ENCODE results near the gene NECAB3. TPM values are rescaled to one million over a fixed set of nuclear protein-coding genes. Genes with fewer than 3 reads are reported as not detected.

Gene NECAB3
- total and polyA plus RNA-seq, 9 donors = 23.0 to 31.6 (median 27.8) TPM

DNA sequence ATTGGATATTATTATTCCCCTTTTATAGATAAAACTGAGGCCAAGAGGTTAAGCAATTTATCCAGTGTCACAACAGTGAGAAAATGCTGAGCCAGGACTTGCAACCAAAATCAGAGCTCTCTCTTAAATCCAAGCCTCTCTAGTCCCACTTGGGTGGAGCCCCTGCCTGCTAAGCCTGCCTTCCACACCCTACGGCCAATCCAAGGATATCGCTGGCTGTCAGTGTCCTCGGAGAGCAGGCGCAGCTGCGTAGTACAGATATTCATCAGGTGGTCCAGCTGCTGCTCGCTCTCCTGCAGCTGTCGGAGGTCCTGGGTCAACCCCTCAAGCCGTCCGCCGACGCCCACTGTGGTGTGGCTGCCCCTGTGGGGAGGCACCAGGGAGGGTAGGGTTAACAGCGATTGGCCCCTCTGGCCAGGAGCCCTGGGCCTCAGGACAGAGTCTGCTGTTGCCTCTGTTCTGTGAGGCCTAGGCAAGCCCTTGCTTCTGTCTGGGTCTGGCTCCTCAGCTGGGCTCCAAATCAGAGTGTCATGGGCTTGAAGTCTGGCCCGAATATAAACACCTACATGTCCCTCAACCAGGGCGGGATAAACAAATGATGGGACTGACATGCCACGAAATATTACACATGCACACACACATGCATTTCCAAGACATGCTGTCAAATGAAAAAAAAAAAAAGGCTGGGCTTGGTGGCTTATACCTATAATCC is 3.9 kb upstream of the NECAB3 start:
- H3K4me3 ChIP-seq (ENCODE audit: low read length) = no peak overlapping the region
- H3K36me3 ChIP-seq (ENCODE audit: control insufficient read depth, insufficient read depth, low read length) = peaks cover 17% of the 10 kb centered on the region
- WGBS (ENCODE audit: insufficient coverage) = 30% methylated on average over 11 of the region's 15 CpGs
- peaks cover 51% of the 10 kb centered on the region for H3K4me1 ChIP-seq (ENCODE audit: control insufficient read depth, insufficient read depth, low read length)
- H3K27ac ChIP-seq (ENCODE audit: low read length) = peak overlapping the region; percentile 72
- no peaks in the 10 kb centered on the region for H3K9me3 ChIP-seq (replicated peaks; ENCODE audit: control insufficient read depth, low read depth, low read length)
- H3K27me3 ChIP-seq (ENCODE audit: control insufficient read depth, insufficient read depth, low read length) = no peaks in the 10 kb centered on the region
- peak; percentile 93 for DNase-seq

DNA sequence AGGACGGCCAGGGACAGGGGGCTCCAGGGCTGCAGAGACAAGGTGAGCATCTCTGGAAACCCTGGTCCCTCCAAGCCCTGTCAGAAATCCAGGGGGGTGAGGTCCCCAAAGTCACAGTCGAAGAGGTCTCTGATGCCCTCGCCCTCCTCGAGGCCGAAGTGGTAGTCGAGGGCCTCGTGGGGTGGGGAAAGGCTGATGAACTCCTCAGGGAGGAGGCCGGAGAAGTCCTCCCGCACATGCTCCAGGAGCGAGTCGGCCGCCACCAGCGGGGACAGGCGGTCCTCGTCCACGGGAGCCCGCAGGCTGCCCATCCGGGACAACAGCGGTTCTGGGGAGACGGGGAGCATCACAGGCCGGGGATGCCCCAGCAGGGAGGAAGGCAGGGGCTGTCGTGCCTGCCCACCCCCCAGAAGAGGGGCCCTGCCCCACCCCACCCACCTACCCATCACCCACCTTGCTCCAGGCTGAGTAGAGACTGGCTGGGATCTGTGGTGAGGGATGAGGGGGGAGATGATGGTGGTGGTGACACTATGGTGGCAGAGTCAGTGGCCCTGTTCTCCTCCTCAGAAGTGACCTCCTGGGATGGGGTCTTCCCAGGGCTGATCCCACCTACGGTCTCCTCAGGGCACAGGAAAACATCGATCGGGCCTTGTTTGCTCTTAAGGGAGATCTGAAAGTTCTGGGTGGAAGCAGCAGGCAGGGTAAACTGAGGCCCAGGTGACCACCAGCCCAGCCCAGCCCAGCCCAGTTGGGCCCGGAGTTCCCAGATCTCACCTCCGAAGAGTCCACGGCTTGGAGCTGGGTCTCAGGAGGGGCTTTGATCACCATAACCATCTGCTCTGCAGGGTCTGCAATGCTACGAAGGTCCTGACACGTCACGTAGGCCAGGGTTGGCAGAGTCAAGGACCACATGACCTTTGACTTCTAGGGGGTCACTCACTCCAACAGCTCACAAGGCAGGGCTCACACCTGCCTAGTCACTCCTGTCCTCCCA is 2.7 kb upstream of the NECAB3 start:
- DNase-seq = no peak
- no peaks in the 10 kb centered on the region for H3K27me3 ChIP-seq (ENCODE audit: control insufficient read depth, insufficient read depth, low read length)
- peaks cover 63% of the 10 kb centered on the region for H3K4me1 ChIP-seq (ENCODE audit: control insufficient read depth, insufficient read depth, low read length)
- H3K27ac ChIP-seq (ENCODE audit: low read length) = no peak overlapping the region
- H3K9me3 ChIP-seq (replicated peaks; ENCODE audit: control insufficient read depth, low read depth, low read length) = no peaks in the 10 kb centered on the region
- no peak overlapping the region for H3K4me3 ChIP-seq (ENCODE audit: low read length)
- 91% methylated on average over 22 of the region's 31 CpGs for WGBS (ENCODE audit: insufficient coverage)
- H3K36me3 ChIP-seq (ENCODE audit: control insufficient read depth, insufficient read depth, low read length) = peaks cover 13% of the 10 kb centered on the region

DNA sequence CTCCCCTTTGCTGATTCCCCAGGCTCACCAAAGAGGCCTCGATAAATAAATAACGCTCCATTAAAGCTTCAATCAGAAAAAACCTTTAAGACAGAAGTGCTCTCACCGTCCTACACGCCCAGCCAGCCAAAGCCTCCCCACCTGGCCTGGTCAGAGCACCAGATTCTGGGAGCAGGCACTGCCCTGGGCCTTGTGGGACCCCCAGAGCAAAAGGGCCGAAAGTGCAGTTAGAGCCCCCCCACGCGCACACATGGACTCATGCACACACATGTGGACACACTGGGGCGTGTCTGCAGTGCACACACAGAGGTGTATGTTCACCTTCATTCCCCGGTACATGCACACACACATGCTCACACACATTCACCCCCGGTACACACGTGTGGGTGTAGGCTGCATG is 1.9 kb upstream of the NECAB3 start:
- no peak for DNase-seq
- Histone ChIP-seq H3K4me3 (ENCODE audit: low read length) (no peak overlapping the region), H3K9me3 (replicated peaks; ENCODE audit: control insufficient read depth, low read depth, low read length) (no peaks in the 10 kb centered on the region), H3K27ac (ENCODE audit: low read length) (peak overlapping the region; percentile 88), H3K27me3 (ENCODE audit: control insufficient read depth, insufficient read depth, low read length) (no peaks in the 10 kb centered on the region), H3K36me3 (ENCODE audit: control insufficient read depth, insufficient read depth, low read length) (peaks cover 21% of the 10 kb centered on the region), H3K4me1 (ENCODE audit: control insufficient read depth, insufficient read depth, low read length) (peaks cover 67% of the 10 kb centered on the region)
- WGBS (ENCODE audit: insufficient coverage) = 83% methylated on average over 9 of the region's 11 CpGs

DNA sequence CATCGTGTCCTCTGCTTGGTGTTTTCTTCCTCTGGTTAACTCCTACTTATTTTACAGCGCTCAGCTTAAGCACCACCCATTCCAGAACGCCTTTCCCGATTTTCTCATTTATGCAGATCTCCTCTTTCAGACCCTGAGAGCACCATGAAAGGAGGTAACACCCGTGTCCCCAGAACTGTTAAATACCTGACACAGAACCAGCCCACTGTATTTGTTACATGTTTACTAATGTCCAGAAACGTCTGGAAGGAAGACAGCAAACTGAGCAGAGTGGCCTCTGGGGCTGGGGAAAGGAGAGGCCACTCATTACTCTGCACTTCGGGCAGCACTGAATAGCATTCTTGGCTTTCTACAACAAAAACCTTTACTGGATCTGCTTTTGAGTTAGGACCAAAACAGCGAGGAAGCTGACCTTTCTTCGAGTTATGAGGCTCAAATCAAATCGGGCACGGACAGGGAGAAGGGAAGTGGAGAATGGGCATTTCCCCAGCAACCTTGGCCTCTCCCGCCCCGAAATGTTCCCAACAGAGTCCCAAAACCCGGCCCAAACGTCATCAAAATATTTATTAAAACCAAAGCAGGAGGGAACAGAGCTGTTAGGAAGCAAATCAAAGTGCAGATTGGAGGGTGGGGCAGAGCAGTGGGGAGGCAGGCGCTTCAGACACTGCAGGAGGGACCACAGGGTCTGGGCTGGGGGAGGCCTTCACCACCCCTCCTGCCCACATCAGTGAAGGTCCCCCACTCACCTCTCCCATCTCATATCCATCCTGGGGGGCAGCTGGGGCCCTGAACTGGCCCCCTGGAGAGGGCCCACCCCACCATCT is 1.1 kb upstream of the NECAB3 start:
- peak; percentile 64 for DNase-seq

DNA sequence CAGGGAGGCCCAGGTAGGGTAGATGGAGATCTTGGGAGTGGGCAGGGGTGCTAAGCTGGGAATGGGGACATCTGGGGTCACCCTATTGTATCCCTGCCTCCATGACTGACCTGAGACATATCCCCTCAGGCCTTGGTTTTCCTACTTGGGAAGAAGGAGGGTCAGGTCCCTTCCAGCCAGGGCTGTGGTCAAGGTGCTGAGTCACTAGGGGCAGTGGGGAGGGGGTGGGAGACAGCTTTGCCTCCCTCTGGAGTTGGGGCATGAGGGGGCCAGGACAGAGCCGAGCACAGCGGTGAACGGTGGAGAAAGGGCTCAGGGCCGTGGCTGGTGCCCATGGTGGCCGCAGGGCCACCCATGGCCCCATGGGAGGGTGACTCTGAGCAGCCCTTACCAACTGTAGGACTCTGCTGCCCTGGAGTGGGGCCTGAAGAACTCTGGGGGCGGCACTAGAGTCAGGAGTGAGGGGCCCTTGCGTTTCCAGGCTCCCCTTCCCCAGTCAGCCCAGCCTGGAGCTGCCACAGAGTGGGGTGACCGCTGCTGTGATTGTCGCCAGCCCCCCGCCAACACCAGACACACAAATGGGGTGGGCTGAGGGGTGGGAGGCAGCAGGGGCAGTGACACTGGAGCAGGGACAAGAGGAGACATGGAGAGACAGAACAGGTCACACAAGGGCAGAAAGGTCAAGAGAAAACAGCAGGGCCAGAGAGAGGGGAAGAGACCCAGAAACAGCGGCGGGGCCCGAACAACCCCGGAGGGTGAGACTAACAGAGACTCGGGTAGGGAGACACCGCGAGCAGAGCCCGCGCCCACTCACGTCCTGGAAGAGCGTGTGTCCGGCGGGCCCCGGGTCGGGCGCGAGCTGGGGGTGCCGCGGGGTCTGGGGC is 576 bp downstream of the NECAB3 start:
- peaks cover 67% of the 10 kb centered on the region for H3K4me1 ChIP-seq (ENCODE audit: control insufficient read depth, insufficient read depth, low read length)
- no peaks in the 10 kb centered on the region for H3K9me3 ChIP-seq (replicated peaks; ENCODE audit: control insufficient read depth, low read depth, low read length)
- H3K36me3 ChIP-seq (ENCODE audit: control insufficient read depth, insufficient read depth, low read length) = peaks cover 34% of the 10 kb centered on the region
- peak overlapping the region; percentile 25 for H3K27ac ChIP-seq (ENCODE audit: low read length)
- H3K27me3 ChIP-seq (ENCODE audit: control insufficient read depth, insufficient read depth, low read length) = no peaks in the 10 kb centered on the region
- DNase-seq = no peak
- peak overlapping the region; percentile 71 for H3K4me3 ChIP-seq (ENCODE audit: low read length)
- 11% methylated on average over 23 of the region's 29 CpGs for WGBS (ENCODE audit: insufficient coverage)

More for the DNA sequence above, 1.1 kb upstream of the NECAB3 start:
- Histone ChIP-seq H3K4me1 (ENCODE audit: control insufficient read depth, insufficient read depth, low read length) (peaks cover 67% of the 10 kb centered on the region), H3K36me3 (ENCODE audit: control insufficient read depth, insufficient read depth, low read length) (peaks cover 27% of the 10 kb centered on the region), H3K9me3 (replicated peaks; ENCODE audit: control insufficient read depth, low read depth, low read length) (no peaks in the 10 kb centered on the region), H3K27me3 (ENCODE audit: control insufficient read depth, insufficient read depth, low read length) (no peaks in the 10 kb centered on the region), H3K4me3 (ENCODE audit: low read length) (peak overlapping the region; percentile 59), H3K27ac (ENCODE audit: low read length) (peak overlapping the region; percentile 88)
- WGBS (ENCODE audit: insufficient coverage) = 13% methylated on average over 3 of the region's 16 CpGs

DNA sequence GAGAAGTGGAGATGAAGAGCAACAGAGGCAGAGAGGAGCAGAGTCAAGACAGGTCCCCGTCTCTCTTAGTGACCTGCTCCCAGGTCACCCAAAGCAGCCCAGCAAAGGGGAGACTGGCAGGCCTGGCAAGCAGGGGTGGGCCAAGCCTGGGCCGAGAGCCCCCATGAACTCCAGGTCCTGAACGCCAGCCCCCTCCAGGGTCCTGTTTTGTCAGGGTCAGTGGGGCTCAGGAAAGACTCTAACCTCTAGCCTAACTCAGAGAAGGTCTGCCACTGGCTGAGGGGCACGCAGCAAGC is 1.2 kb downstream of the NECAB3 start:
- 75% methylated on average over 2 of the region's 4 CpGs for whole genome bisulfite sequencing (ENCODE audit: insufficient coverage)
- peaks cover 65% of the 10 kb centered on the region for H3K4me1 ChIP-seq (ENCODE audit: control insufficient read depth, insufficient read depth, low read length)
- peak overlapping the region; percentile 71 for H3K4me3 ChIP-seq (ENCODE audit: low read length)
- H3K36me3 ChIP-seq (ENCODE audit: control insufficient read depth, insufficient read depth, low read length) = peaks cover 38% of the 10 kb centered on the region
- no peak overlapping the region for H3K27ac ChIP-seq (ENCODE audit: low read length)
- H3K27me3 ChIP-seq (ENCODE audit: control insufficient read depth, insufficient read depth, low read length) = no peaks in the 10 kb centered on the region
- H3K9me3 ChIP-seq (replicated peaks; ENCODE audit: control insufficient read depth, low read depth, low read length) = no peaks in the 10 kb centered on the region
- DNase-seq = no peak

DNA sequence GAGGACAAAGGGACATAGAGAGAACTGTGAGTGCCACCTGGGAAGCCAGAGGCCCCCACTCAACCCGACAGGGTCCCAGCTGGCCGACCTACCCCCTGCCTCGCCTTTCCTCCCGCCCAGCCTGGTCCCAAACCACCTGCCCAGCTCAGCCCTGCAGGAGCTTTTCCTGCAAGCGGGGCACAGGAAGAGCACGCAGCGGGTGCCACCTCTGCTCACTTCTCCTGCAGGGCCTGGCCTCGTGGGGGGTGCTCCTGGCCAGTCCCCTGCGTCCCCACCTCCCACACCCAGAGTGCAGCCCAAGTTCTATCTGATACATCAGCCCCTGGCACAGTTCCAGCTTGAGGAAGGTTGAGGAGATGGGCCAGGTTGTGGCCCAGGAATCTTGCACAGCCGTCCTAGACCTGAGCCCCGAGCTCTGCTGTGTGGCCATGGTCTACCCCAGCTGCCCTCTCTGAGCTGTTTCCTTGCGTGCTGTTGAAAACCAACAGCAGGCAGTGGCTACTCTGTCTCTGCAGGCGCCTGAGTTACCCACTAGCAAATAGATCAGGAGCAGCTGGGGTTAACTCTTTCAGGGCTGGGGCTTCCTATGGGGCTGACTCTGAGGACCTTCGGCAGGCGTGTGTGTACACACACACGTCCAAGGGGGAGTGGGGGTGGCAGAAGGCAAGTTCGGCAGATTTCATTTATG is 1.7 kb downstream of the NECAB3 start:
- H3K36me3 ChIP-seq (ENCODE audit: control insufficient read depth, insufficient read depth, low read length) = peaks cover 38% of the 10 kb centered on the region
- H3K27ac ChIP-seq (ENCODE audit: low read length) = no peak overlapping the region
- H3K27me3 ChIP-seq (ENCODE audit: control insufficient read depth, insufficient read depth, low read length) = no peaks in the 10 kb centered on the region
- WGBS (ENCODE audit: insufficient coverage) = 45% methylated on average over 16 of the region's 17 CpGs
- no peak for DNase-seq
- no peaks in the 10 kb centered on the region for H3K9me3 ChIP-seq (replicated peaks; ENCODE audit: control insufficient read depth, low read depth, low read length)
- H3K4me1 ChIP-seq (ENCODE audit: control insufficient read depth, insufficient read depth, low read length) = peaks cover 65% of the 10 kb centered on the region
- no peak overlapping the region for H3K4me3 ChIP-seq (ENCODE audit: low read length)

DNA sequence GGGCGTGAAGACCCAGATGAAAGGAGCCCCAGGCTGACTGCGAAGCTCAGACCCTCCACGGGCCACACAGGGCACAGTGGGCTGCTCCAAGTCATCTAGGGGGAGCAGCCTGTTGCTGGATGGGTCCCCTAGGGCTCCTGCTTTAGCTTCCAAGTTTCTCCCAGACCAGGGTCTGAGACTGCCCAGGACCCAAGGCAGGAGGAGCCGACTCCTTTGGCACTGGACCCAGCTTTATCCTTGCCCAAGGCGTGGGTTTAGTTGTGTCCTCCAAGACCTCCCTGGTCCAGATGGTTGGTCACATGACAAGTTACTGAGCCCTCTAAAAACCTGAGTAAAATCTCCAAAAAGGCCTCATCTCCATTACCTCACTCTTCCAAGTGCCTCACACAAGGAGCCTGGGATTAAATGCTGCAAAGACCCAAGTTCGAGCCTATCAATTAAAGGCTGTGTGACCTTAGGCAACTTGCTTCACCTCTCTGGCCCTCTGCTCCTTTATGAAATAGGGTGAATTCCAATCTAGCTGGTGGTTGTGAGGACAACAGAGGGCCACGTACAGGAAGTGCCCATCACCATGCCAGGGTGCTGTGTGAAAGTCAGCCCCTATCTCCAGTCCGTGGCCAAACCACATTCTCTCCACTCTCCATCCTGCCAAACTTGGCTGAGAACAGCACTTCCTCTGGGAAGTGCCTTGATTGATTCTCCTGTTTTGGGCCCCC is 2.5 kb downstream of the NECAB3 start:
- WGBS (ENCODE audit: insufficient coverage) = 78% methylated on average over 7 of the region's 8 CpGs
- Histone ChIP-seq H3K36me3 (ENCODE audit: control insufficient read depth, insufficient read depth, low read length) (peaks cover 38% of the 10 kb centered on the region), H3K27ac (ENCODE audit: low read length) (no peak overlapping the region), H3K4me3 (ENCODE audit: low read length) (no peak overlapping the region), H3K4me1 (ENCODE audit: control insufficient read depth, insufficient read depth, low read length) (peaks cover 64% of the 10 kb centered on the region), H3K27me3 (ENCODE audit: control insufficient read depth, insufficient read depth, low read length) (no peaks in the 10 kb centered on the region), H3K9me3 (replicated peaks; ENCODE audit: control insufficient read depth, low read depth, low read length) (no peaks in the 10 kb centered on the region)
- DNase-seq = no peak

Data from muscle of leg (tissue), 11 donors.